ENCODE data around the gene MAP3K13.
"Not testable (repeated sequence)": the region's sequence is repeated elsewhere in the genome, so short reads cannot be mapped to it uniquely, and the experiment has no call there.

The MAP3K13 gene

GRCh38 chr3:185406121-185406620 is 43.2 kb downstream of the MAP3K13 start:
- H3K27ac ChIP-seq, result no peak overlapping the region
- H3K4me1 ChIP-seq, result no peaks in the 10 kb centered on the region
- no peaks in the 10 kb centered on the region for H3K9me3 ChIP-seq
- H3K36me3 ChIP-seq, result no peaks in the 10 kb centered on the region
- no peak for TF ChIP-seq CTCF (IDR thresholded peaks at IDR 0.05)
- H3K4me3 ChIP-seq, result no peak overlapping the region
- intact Hi-C loops (cut with DNase I; ENCODE audit: low total_unique reads), result no loop called here
- no peaks in the 10 kb centered on the region for H3K27me3 ChIP-seq
- DNase-seq, result no peak

- DNase-seq, result no peak
- no peaks in the 10 kb centered on the region for H3K27me3 ChIP-seq
- no peaks in the 10 kb centered on the region for H3K4me1 ChIP-seq
- no peak overlapping the region for H3K27ac ChIP-seq
- no peak overlapping the region for H3K4me3 ChIP-seq
- TF ChIP-seq CTCF (IDR thresholded peaks at IDR 0.05), result no peak
- no peaks in the 10 kb centered on the region for H3K36me3 ChIP-seq
- intact Hi-C loops (cut with DNase I; ENCODE audit: low total_unique reads), result no loop called here
- H3K9me3 ChIP-seq, result no peaks in the 10 kb centered on the region
Measured at GRCh38 chr3:185409957-185410356, 47.0 kb downstream of the MAP3K13 start.

- intact Hi-C loops (cut with DNase I; ENCODE audit: low total_unique reads), result no loop called here
- no peak overlapping the region for H3K4me3 ChIP-seq
- H3K4me1 ChIP-seq, result no peaks in the 10 kb centered on the region
- DNase-seq, result no peak
- no peaks in the 10 kb centered on the region for H3K9me3 ChIP-seq
- no peaks in the 10 kb centered on the region for H3K27me3 ChIP-seq
- no peaks in the 10 kb centered on the region for H3K36me3 ChIP-seq
- no peak overlapping the region for H3K27ac ChIP-seq
- TF ChIP-seq CTCF (IDR thresholded peaks at IDR 0.05), result no peak
Measured at GRCh38 chr3:185411133-185411532, 48.2 kb downstream of the MAP3K13 start.

- Histone ChIP-seq H3K4me1 (peaks cover 0 to 7% (median 6%) of the 10 kb centered on the region in 4 donors), H3K4me3 (no peak overlapping the region), H3K27me3 (no peaks in the 10 kb centered on the region), H3K36me3 (no peaks in the 10 kb centered on the region), H3K27ac (no peak overlapping the region), H3K9me3 (no peaks in the 10 kb centered on the region)
- no peak for TF ChIP-seq CTCF (IDR thresholded peaks at IDR 0.05)
- intact Hi-C loops (cut with DNase I; ENCODE audit: low total_unique reads), result no loop called here
- DNase-seq, result no peak
Measured at GRCh38 chr3:185416513-185416912, 53.6 kb downstream of the MAP3K13 start.

GRCh38 chr3:185418561-185418977 is 55.6 kb downstream of the MAP3K13 start:
- H3K9me3 ChIP-seq; H3K27ac ChIP-seq; intact Hi-C loops (cut with DNase I; ENCODE audit: low total_unique reads); H3K4me1 ChIP-seq; H3K36me3 ChIP-seq; H3K27me3 ChIP-seq; H3K4me3 ChIP-seq; DNase-seq: not testable (repeated sequence)

GRCh38 chr3:185420762-185421161 is 57.8 kb downstream of the MAP3K13 start:
- intact Hi-C loops (cut with DNase I; ENCODE audit: low total_unique reads), result no loop called here
- no peak for DNase-seq
- no peak for TF ChIP-seq CTCF (IDR thresholded peaks at IDR 0.05)
- H3K27ac ChIP-seq, result no peak overlapping the region
- H3K4me1 ChIP-seq, result peaks cover 0 to 7% (median 6%) of the 10 kb centered on the region in 4 donors
- no peaks in the 10 kb centered on the region for H3K27me3 ChIP-seq
- no peaks in the 10 kb centered on the region for H3K9me3 ChIP-seq
- H3K36me3 ChIP-seq, result no peaks in the 10 kb centered on the region
- H3K4me3 ChIP-seq, result no peak overlapping the region
